B cell (primary cell): Measurements from ENCODE around the gene CHRNA4. TPM values are rescaled to one million over a fixed set of nuclear protein-coding genes. Genes with fewer than 3 reads are reported as not detected.

Experiments
- ATAC-seq: fragments of 200-7000 bp; cut with Tn5 transposase; one replicate; pipeline ENCODE4 v1.10.0; 2021; ENCODE audit warnings: low read depth, mild to moderate bottlenecking, moderate number of reproducible peaks, moderate library complexity
- CTCF ChIA-PET: fragments of 350-600 bp; sonication (Branson Sonifier 250); formaldehyde crosslinking; loops from one replicate; lab custom pipeline; 2021; ENCODE audit warnings: antibody characterized with exemption, inconsistent platforms; lab: Charles Lee
- POLR2A ChIA-PET: fragments of 350-600 bp; sonication (Branson Sonifier 250); formaldehyde crosslinking; loops from one replicate; lab custom pipeline; 2021; ENCODE audit warnings: antibody characterized with exemption; lab: Charles Lee
- DNase-seq: peaks from one replicate; pipeline ENCODE4 v3.0.0; 2013
- H2AFZ ChIP-seq: 2 replicates; pipeline ENCODE4 v1.6.1; 2012; ENCODE audit warnings: mild to moderate bottlenecking, low read depth, low read length; ENCODE audit not compliant: insufficient read depth, poor library complexity, severe bottlenecking
- H3K27ac ChIP-seq, 2 donors: 1 replicate in 1 of 2; 2 replicates in 1 of 2; pipeline ENCODE4 v1.5.1; 2012 to 2013; ENCODE audit warnings: low read length in 2 of 2, mild to moderate bottlenecking in 2 of 2, moderate library complexity in 1 of 2
- H3K27me3 ChIP-seq, 4 experiments: fragments of 200-600 bp in 1 of 4; sonication (generic) in 1 of 4; replicated peaks in 1 of 4; 1 replicate in 2 of 4; 2 replicates in 2 of 4; pipeline versions ENCODE4 v1.6.1 to v1.7.0; 2013 to 2016; ENCODE audit warnings: low read length in 3 of 4, mild to moderate bottlenecking in 2 of 4, mixed read lengths in 1 of 4, moderate library complexity in 1 of 4; ENCODE audit not compliant: insufficient read depth in 4 of 4, control insufficient read depth in 3 of 4; ENCODE audit errors: control extremely low read depth in 1 of 4
- H3K36me3 ChIP-seq, 2 experiments: replicated peaks in 1 of 2; 1 replicate in 1 of 2; 2 replicates in 1 of 2; pipeline versions ENCODE4 v1.6.1 to v1.7.1; 2013; ENCODE audit warnings: low read length in 1 of 2; ENCODE audit not compliant: insufficient read depth in 2 of 2, control insufficient read depth in 1 of 2; ENCODE audit errors: control extremely low read depth in 1 of 2, extremely low read depth in 1 of 2
- H3K4me1 ChIP-seq, 2 donors: fragments of 200-600 bp in 1 of 2; sonication (generic) in 1 of 2; 1 replicate in 1 of 2; 2 replicates in 1 of 2; pipeline versions ENCODE4 v1.5.1 to v1.6.1; 2013 to 2017; ENCODE audit warnings: low read length in 2 of 2; ENCODE audit not compliant: control insufficient read depth in 2 of 2, insufficient read depth in 2 of 2
- H3K4me2 ChIP-seq: replicated peaks from 2 replicates; pipeline ENCODE3; 2012; ENCODE audit warnings: mild to moderate bottlenecking, low read depth, low read length; ENCODE audit not compliant: poor library complexity, severe bottlenecking
- H3K4me3 ChIP-seq, 5 experiments: fragments of 200-600 bp in 1 of 5; sonication (generic) in 1 of 5; 1 replicate in 3 of 5; 2 replicates in 2 of 5; pipeline versions ENCODE4 v1.5.1 to v1.7.0; 2011 to 2016; ENCODE audit warnings: low read length in 4 of 5, mild to moderate bottlenecking in 4 of 5, low read depth in 2 of 5, control low read depth in 1 of 5, moderate library complexity in 1 of 5; ENCODE audit not compliant: insufficient read depth in 1 of 5; ENCODE audit errors: control extremely low read depth in 1 of 5, extremely low read depth in 1 of 5
- H3K79me2 ChIP-seq: fragments of 200-600 bp; sonication (generic); one replicate; pipeline ENCODE4 v1.6.0; 2016; ENCODE audit warnings: low read length; ENCODE audit not compliant: control insufficient read depth, insufficient read depth
- H3K9ac ChIP-seq: fragments of 200-600 bp; sonication (generic); 2 replicates; pipeline ENCODE4 v1.6.1; 2017; ENCODE audit warnings: mild to moderate bottlenecking, low read length, moderate library complexity
- H3K9me3 ChIP-seq, 3 donors: one replicate each; pipeline versions ENCODE4 v1.6.1 to v1.7.1; 2013; ENCODE audit warnings: low read length in 2 of 3; ENCODE audit not compliant: control insufficient read depth in 2 of 3, insufficient read depth in 1 of 3; ENCODE audit errors: control extremely low read depth in 1 of 3
- H4K20me1 ChIP-seq: 2 replicates; pipeline ENCODE4 v1.6.0; 2012; ENCODE audit warnings: mild to moderate bottlenecking, low read length; ENCODE audit not compliant: insufficient read depth, control insufficient read depth, poor library complexity, severe bottlenecking
- H3K27ac Mint-ChIP-seq: one replicate; pipeline ENCODE4 v1.8.0; 2021; ENCODE audit warnings: mixed read lengths
- H3K27me3 Mint-ChIP-seq: one replicate; pipeline ENCODE4 v1.8.0; 2021; ENCODE audit warnings: mixed read lengths
- H3K4me1 Mint-ChIP-seq: one replicate; pipeline ENCODE4 v1.8.0; 2021; ENCODE audit warnings: mixed read lengths
- H3K4me3 Mint-ChIP-seq: one replicate; pipeline ENCODE4 v1.8.0; 2021; ENCODE audit warnings: mixed read lengths
- H3K9me3 Mint-ChIP-seq: one replicate; pipeline ENCODE4 v1.8.0; 2022; ENCODE audit warnings: mixed read lengths; ENCODE audit not compliant: insufficient read depth
- EZH2 ChIP-seq: IDR thresholded peaks from 2 replicates; pipeline ENCODE4 v1.6.1; 2012; ENCODE audit warnings: borderline replicate concordance, low read depth, mild to moderate bottlenecking, moderate library complexity, low read length; ENCODE audit not compliant: insufficient read depth, poor library complexity, severe bottlenecking
- WGBS: methylation state at CpG from one replicate; pipeline ENCODE4 v1.1.5; 2013; ENCODE audit warnings: missing lambda C conversion rate; ENCODE audit not compliant: insufficient coverage; 5-methylcytosine and 5-hydroxymethylcytosine counted together
- intact Hi-C: fragments of 100-400 bp; cut with micrococcal nuclease; formaldehyde crosslinking; loops from one replicate; pipeline ENCODE4 v1.10.0; 2022
- polyA plus RNA-seq: library from polyadenylated mRNA; depleted of rRNA; stranded (reverse); fragments of >200 nt; gene quantifications from 2 replicates; pipeline ENCODE4 v1.2.3, GENCODE V29; 2012
- total RNA-seq, 2 donors: library from RNA; stranded (reverse); fragments of 120-200 nt in 1 of 2; gene quantifications; 1 replicate in 1 of 2; 2 replicates in 1 of 2; pipeline versions ENCODE4 v1.2.3 to v1.2.4, GENCODE V29; 2013 to 2022
- TF ChIP-seq, protein P1 (sequence below): fragments of 200-600 bp; IDR thresholded peaks from one replicate; pipeline ENCODE4 v1.8.0; 2022; ENCODE audit warnings: antibody characterized with exemption, mild to moderate bottlenecking

CHRNA4 gene
- total and polyA plus RNA-seq, 2 donors (not counting 1 experiment from before 2014, with no cell fraction given): not detected

DNA sequence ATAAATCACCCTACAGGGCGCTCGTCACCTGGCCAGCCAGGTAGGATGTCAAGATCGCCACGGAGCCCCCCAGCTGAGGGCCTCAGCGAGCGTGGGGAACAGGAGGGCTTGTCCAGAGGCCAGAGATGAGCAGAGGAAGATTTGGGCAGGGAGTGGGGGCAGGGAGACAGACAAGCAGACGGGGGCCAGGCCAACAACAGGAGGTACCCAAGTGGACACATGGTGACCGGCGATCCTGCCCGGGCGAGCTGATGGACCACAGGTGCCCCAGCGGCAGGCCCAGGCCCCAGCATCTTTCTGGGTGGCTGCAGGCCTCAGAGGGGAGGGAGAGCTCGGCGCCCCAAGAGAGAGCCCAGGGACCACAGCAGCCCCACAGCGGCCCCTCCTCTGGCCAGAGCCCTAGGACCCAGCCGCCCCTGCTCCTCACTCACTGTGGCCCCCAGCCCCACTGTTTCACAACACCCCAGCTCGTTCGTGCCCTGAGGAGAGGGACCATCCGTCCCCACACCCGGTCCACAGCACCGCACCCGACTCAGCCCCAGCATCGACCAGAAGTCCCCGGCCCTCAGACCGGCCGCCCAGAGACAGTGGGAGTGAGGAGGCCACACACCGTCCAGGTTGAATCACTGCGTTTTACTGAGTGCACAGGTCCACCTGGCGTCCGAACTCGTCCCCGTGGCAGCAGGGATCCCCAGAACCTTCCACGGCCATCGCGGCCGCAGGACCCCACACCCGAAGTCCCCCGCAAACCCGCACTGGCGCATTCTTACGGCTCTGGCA lies 38.6 kb upstream of the CHRNA4 start:
- no peak for TF ChIP-seq EZH2
- TF ChIP-seq, protein P1, sequence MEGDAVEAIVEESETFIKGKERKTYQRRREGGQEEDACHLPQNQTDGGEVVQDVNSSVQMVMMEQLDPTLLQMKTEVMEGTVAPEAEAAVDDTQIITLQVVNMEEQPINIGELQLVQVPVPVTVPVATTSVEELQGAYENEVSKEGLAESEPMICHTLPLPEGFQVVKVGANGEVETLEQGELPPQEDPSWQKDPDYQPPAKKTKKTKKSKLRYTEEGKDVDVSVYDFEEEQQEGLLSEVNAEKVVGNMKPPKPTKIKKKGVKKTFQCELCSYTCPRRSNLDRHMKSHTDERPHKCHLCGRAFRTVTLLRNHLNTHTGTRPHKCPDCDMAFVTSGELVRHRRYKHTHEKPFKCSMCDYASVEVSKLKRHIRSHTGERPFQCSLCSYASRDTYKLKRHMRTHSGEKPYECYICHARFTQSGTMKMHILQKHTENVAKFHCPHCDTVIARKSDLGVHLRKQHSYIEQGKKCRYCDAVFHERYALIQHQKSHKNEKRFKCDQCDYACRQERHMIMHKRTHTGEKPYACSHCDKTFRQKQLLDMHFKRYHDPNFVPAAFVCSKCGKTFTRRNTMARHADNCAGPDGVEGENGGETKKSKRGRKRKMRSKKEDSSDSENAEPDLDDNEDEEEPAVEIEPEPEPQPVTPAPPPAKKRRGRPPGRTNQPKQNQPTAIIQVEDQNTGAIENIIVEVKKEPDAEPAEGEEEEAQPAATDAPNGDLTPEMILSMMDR: no peak
- no peak overlapping the region for H3K27ac Mint-ChIP-seq
- H3K9me3 Mint-ChIP-seq: no peaks in the 10 kb centered on the region
- no peaks in the 10 kb centered on the region for H3K4me1 Mint-ChIP-seq
- WGBS: 91% methylated on average over 38 of the region's 41 CpGs
- no peaks in the 10 kb centered on the region for H3K4me1 ChIP-seq
- ChIA-PET POLR2A (no interaction called here), CTCF (interaction anchor here (0.6 kb wide), 1 partner anchor 37 kb away, joined by 3 read pairs; no protein-coding TSS in a partner anchor)
- H3K27me3 ChIP-seq: no peaks in the 10 kb centered on the region
- H3K4me3 Mint-ChIP-seq: no peak overlapping the region
- no peak overlapping the region for H3K27ac ChIP-seq
- no peak overlapping the region for H3K4me2 ChIP-seq
- no peak overlapping the region for H3K9ac ChIP-seq
- ATAC-seq (no peak), DNase-seq (no peak)
- H3K36me3 ChIP-seq: no peaks in the 10 kb centered on the region
- no peak overlapping the region for H2AFZ ChIP-seq
- H4K20me1 ChIP-seq: no peaks in the 10 kb centered on the region
- intact Hi-C loops: no loop called here
- no peaks in the 10 kb centered on the region for H3K27me3 Mint-ChIP-seq
- H3K4me3 ChIP-seq: no peak overlapping the region
- H3K79me2 ChIP-seq: no peaks in the 10 kb centered on the region
- peaks cover 0 to 4% (median 0%) of the 10 kb centered on the region in 3 donors for H3K9me3 ChIP-seq

DNA sequence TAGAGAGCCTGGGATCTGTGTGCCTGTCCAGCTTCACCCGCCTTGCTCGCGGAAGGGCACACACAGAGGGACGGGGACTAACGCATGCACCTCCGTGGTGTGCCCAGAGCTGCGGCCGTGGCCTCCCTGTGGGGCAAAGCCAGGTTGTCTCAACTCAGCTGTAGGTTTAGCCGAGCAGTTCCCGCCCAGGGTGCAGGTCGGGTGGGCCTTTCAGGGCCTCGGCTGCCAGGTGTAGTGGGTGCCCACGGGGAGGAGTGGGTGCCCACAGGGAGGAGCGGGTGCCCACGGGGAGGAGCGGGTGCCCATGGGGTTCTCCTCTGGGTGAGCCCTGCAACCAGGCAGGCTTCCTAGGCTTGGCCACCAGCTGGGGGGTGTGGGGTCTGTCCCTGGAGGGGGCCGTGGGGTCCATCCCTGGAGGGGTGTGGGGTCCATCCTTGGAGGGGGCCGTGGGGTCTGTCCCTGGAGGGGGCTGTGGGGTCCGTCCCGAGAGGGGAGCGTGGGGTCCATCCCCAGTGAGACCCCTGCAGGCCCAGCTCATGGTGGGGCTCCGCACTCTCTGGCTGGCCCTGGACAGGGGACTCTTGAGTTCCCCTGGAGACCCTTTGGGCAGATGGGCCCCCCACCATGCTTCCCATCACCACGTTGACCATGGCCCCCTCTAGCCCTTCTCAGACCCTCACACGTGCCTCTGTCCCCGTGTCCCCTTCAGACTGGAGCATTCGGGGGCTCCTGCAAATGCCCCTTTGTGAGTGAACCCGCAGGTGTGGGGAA lies 37.8 kb upstream of the CHRNA4 start:
- Mint-ChIP-seq H3K4me1 (no peaks in the 10 kb centered on the region), H3K27ac (no peak overlapping the region), H3K27me3 (no peaks in the 10 kb centered on the region), H3K4me3 (no peak overlapping the region), H3K9me3 (no peaks in the 10 kb centered on the region)
- ATAC-seq: no peak
- Histone ChIP-seq H3K9ac (no peak overlapping the region), H3K27ac (no peak overlapping the region), H3K4me3 (no peak overlapping the region), H2AFZ (no peak overlapping the region), H3K9me3 (no peaks in the 10 kb centered on the region), H3K4me1 (no peaks in the 10 kb centered on the region), H3K79me2 (no peaks in the 10 kb centered on the region), H3K36me3 (no peaks in the 10 kb centered on the region), H3K27me3 (no peaks in the 10 kb centered on the region), H4K20me1 (no peaks in the 10 kb centered on the region), H3K4me2 (no peak overlapping the region)
- CTCF ChIA-PET: no interaction called here
- TF ChIP-seq EZH2: no peak
- TF ChIP-seq, protein P1: no peak
- 88% methylated on average over 26 of the region's 27 CpGs for WGBS
- no peak for DNase-seq
- intact Hi-C loops: no loop called here
- POLR2A ChIA-PET: no interaction called here
